ENCODE measurements around the gene FHIT.

- TF ChIP-seq REST (IDR thresholded peaks at IDR 0.05; ENCODE audit: insufficient read depth in 1 of 2, low read depth in 2 of 2, low read length in 2 of 2) = no peak
- TF ChIP-seq FOXP2 (optimal IDR thresholded peaks at IDR 0.05; ENCODE audit: borderline replicate concordance, extremely low read depth, extremely low read length, insufficient read depth) = no peak
- no peak for TF ChIP-seq TAF1 (IDR thresholded peaks at IDR 0.05; ENCODE audit: borderline replicate concordance, insufficient read depth, low read length)
- no peak for TF ChIP-seq POLR2AphosphoS5 (IDR thresholded peaks at IDR 0.05; ENCODE audit: low read depth, low read length)
- no peak for TF ChIP-seq SIN3A (IDR thresholded peaks at IDR 0.05; ENCODE audit: borderline replicate concordance, insufficient read depth, low read length)
Measured at GRCh38 chr3:60675424-60675823, 575.8 kb downstream of the FHIT start.
